Caco-2 (cell line): ENCODE data around the gene LRRC45. TPM values are rescaled to one million over a fixed set of nuclear protein-coding genes. Genes with fewer than 3 reads are reported as not detected.

Source experiments
- BruUV-seq: library from RNA; stranded (reverse); fragments of 400-500 nt; replicated peaks from 2 replicates; lab custom pipeline; 2021; lab: Mats Ljungman, UMichigan
- CTCF ChIA-PET: fragments of 300-600 bp; sonication (Branson Sonifier 250); formaldehyde crosslinking; loops from one replicate; lab custom pipeline; 2022; ENCODE audit warnings: antibody characterized with exemption; lab: Charles Lee
- POLR2A ChIA-PET: fragments of 300-600 bp; sonication (Branson Sonifier 250); formaldehyde crosslinking; loops from one replicate; lab custom pipeline; 2022; ENCODE audit warnings: antibody characterized with exemption; lab: Charles Lee
- DNase-seq, 2 experiments: peaks; one replicate each; pipeline versions ENCODE4 v3.0.0 to v3.0.0-alpha.2; 2020 to 2022
- H3K27me3 ChIP-seq: replicated peaks from 2 replicates; pipeline ENCODE4 v1.6.0; 2011; ENCODE audit warnings: low read length; ENCODE audit not compliant: control insufficient read depth, insufficient read depth
- H3K36me3 ChIP-seq: 2 replicates; pipeline ENCODE4 v1.5.1; 2011; ENCODE audit warnings: low read length; ENCODE audit not compliant: control insufficient read depth, insufficient read depth
- H3K4me1 ChIP-seq: fragments of 250-450 bp; sonication (Bioruptor Pico); 2 replicates; pipeline ENCODE4 v1.5.1; 2020; ENCODE audit warnings: mild to moderate bottlenecking
- H3K4me3 ChIP-seq: 2 replicates; pipeline ENCODE4 v1.5.1; 2011; ENCODE audit warnings: low read depth, mild to moderate bottlenecking, control low read depth, low read length
- H3K9me3 ChIP-seq: fragments of 250-450 bp; sonication (Bioruptor Pico); 2 replicates; pipeline ENCODE4 v1.5.1; 2020; ENCODE audit warnings: mild to moderate bottlenecking, moderate library complexity
- H3K27ac Mint-ChIP-seq: one replicate; pipeline ENCODE4 v1.8.0; 2022; ENCODE audit warnings: mixed read lengths; ENCODE audit not compliant: unreplicated experiment
- H3K27me3 Mint-ChIP-seq: one replicate; pipeline ENCODE4 v1.8.0; 2022; ENCODE audit warnings: mixed read lengths; ENCODE audit not compliant: insufficient read depth, unreplicated experiment
- H3K36me3 Mint-ChIP-seq: one replicate; pipeline ENCODE4 v1.8.0; 2022; ENCODE audit warnings: mild to moderate bottlenecking, mixed read lengths; ENCODE audit not compliant: insufficient read depth, unreplicated experiment
- H3K4me1 Mint-ChIP-seq: one replicate; pipeline ENCODE4 v1.8.0; 2022; ENCODE audit warnings: low read depth, mixed read lengths; ENCODE audit not compliant: unreplicated experiment
- H3K4me3 Mint-ChIP-seq: one replicate; pipeline ENCODE4 v1.8.0; 2022; ENCODE audit warnings: mild to moderate bottlenecking, moderate library complexity, mixed read lengths; ENCODE audit not compliant: unreplicated experiment
- H3K9me3 Mint-ChIP-seq: one replicate; pipeline ENCODE4 v1.8.0; 2022; ENCODE audit warnings: mixed read lengths; ENCODE audit not compliant: unreplicated experiment
- intact Hi-C: fragments of 100-400 bp; cut with micrococcal nuclease; formaldehyde crosslinking; loops from one replicate; pipeline ENCODE4 v1.10.0; 2022; ENCODE audit not compliant: unreplicated experiment
- total RNA-seq: library from RNA; stranded (reverse); gene quantifications from 2 replicates; pipeline ENCODE4 v1.2.3, GENCODE V29; 2022
- TF ChIP-seq, protein P1 (sequence below), 2 experiments: fragments of 200-600 bp in 1 of 2; IDR thresholded peaks; 1 replicate in 1 of 2; 2 replicates in 1 of 2; pipeline versions ENCODE4 v1.5.1 to v1.8.0; 2011 to 2022; ENCODE audit warnings: antibody characterized with exemption in 1 of 2, control low read depth in 1 of 2, inconsistent platforms in 1 of 2, low read depth in 1 of 2, low read length in 1 of 2, mild to moderate bottlenecking in 1 of 2, moderate library complexity in 1 of 2; ENCODE audit not compliant: insufficient read depth in 1 of 2, severe bottlenecking in 1 of 2, unreplicated experiment in 1 of 2

The LRRC45 gene
- total RNA-seq, 1 experiment from 2014 or later, result 33.2 TPM

DNA sequence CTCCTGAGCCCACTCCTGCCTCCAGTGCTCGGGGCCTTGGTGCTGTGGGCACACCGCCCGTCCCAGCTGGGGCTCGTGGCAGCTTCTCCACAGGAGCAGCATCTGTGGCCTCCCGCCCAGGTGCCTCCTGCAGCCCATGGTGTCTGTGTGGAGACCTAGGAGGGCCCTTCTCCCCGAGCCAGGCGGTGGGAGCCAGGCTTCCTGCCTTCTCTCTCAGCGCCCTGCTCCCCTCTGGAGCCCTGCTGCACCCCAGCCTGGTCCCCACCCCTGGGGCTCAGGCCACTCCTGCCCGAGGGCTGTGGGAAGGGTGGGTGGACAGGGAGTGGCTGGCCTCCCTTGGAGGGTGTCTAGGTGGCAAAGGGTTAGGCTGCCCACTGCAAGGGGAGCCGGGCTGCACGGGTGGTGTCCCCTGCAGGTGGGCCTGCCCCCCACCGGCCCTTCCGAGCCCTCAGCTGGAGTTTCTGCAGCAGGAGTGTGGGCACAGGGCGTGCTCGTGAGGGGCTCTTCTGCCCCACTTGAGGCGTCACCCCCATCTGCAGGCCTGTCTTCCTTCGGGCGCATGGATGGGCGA, 11.4 kb upstream of the LRRC45 start:
- BruUV-seq, result no TSS peak
- ChIA-PET POLR2A (no interaction called here), CTCF (interaction anchor here (0.6 kb wide), 1 partner anchor 142 kb away, joined by 3 read pairs; no protein-coding TSS in a partner anchor)
- no peaks in the 10 kb centered on the region for H3K27me3 Mint-ChIP-seq
- Histone ChIP-seq H3K9me3 (no peaks in the 10 kb centered on the region), H3K4me3 (no peak overlapping the region), H3K4me1 (0 out of 2 replicates have a peak, but pooled peaks cover 4% of the 10 kb centered on the region), H3K27me3 (no peaks in the 10 kb centered on the region), H3K36me3 (no peaks in the 10 kb centered on the region)
- TF ChIP-seq, protein P1, sequence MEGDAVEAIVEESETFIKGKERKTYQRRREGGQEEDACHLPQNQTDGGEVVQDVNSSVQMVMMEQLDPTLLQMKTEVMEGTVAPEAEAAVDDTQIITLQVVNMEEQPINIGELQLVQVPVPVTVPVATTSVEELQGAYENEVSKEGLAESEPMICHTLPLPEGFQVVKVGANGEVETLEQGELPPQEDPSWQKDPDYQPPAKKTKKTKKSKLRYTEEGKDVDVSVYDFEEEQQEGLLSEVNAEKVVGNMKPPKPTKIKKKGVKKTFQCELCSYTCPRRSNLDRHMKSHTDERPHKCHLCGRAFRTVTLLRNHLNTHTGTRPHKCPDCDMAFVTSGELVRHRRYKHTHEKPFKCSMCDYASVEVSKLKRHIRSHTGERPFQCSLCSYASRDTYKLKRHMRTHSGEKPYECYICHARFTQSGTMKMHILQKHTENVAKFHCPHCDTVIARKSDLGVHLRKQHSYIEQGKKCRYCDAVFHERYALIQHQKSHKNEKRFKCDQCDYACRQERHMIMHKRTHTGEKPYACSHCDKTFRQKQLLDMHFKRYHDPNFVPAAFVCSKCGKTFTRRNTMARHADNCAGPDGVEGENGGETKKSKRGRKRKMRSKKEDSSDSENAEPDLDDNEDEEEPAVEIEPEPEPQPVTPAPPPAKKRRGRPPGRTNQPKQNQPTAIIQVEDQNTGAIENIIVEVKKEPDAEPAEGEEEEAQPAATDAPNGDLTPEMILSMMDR (IDR thresholded peaks at IDR 0.05; ENCODE audit: insufficient read depth in 1 of 2, low read depth in 1 of 2, low read length in 1 of 2, severe bottlenecking in 1 of 2, unreplicated experiment in 1 of 2), result no peak
- peaks cover 20% of the 10 kb centered on the region for H3K36me3 Mint-ChIP-seq
- H3K4me3 Mint-ChIP-seq, result no peak overlapping the region
- H3K9me3 Mint-ChIP-seq, result no peaks in the 10 kb centered on the region
- no peak overlapping the region for H3K27ac Mint-ChIP-seq
- no peak for DNase-seq
- H3K4me1 Mint-ChIP-seq, result no peaks in the 10 kb centered on the region
- intact Hi-C loops, result no loop called here

DNA sequence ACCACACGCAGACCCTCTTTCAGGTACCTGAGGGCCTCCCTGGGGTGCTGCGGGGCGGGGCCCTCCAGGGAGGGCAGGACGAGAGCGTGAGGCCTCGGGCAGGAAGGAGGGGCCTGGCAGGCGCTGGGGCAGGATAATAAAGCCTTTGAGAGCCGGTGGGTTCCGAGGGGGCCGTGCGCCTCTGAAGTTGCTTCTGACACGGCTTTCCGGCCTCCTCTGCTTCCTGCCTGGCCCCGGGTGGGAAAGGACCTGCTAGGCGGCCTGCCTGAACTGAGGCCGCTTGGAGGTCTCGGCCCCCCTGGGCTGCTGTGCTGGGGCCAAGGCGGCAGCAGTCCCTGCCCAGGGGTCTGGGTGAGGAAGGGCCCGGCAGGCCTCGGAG, 10.9 kb upstream of the LRRC45 start:
- Mint-ChIP-seq H3K4me3 (no peak overlapping the region), H3K36me3 (peaks cover 20% of the 10 kb centered on the region), H3K27ac (no peak overlapping the region), H3K27me3 (no peaks in the 10 kb centered on the region), H3K4me1 (no peaks in the 10 kb centered on the region), H3K9me3 (no peaks in the 10 kb centered on the region)
- DNase-seq, result no peak
- Histone ChIP-seq H3K27me3 (no peaks in the 10 kb centered on the region), H3K36me3 (no peaks in the 10 kb centered on the region), H3K4me1 (0 out of 2 replicates have a peak, but pooled peaks cover 4% of the 10 kb centered on the region), H3K4me3 (no peak overlapping the region), H3K9me3 (no peaks in the 10 kb centered on the region)
- TF ChIP-seq, protein P1 (IDR thresholded peaks at IDR 0.05; ENCODE audit: insufficient read depth in 1 of 2, low read depth in 1 of 2, low read length in 1 of 2, severe bottlenecking in 1 of 2, unreplicated experiment in 1 of 2), result no peak
- ChIA-PET CTCF (no interaction called here), POLR2A (no interaction called here)
- intact Hi-C loops, result no loop called here
- BruUV-seq, result no TSS peak

DNA sequence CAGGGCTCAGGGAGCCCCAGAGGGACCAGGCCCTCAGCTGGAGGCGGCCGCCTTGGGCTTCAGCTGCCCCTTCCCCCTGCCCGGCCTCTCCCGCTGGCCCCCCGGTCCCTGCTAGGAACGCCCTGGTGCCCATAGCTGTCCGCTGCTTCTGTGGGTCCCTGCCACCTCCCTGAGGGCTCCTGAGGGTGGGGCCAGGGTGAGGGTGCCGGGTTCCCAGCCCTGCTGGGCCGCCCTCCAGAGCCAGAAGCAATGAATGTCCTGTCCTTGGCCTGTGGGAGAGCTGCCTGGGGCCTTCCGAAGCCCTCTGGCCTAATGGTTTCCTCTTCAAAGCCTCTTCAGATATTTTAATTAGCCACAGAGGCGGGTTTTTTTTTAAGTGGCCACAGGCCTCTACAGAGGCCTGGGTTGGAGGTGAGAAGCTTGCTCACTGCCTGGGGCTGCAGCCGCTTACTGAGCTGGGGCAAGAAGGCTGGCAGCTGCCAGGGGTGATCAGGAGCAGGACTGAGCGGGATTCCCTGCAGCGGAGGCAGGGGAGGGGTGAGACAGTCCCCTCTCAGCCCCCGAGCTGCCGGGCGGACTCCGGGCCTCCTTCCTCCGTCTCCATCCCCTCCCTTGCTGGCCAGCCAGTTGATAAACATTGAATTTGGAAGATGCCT, 10.3 kb upstream of the LRRC45 start:
- CTCF ChIA-PET, result no interaction called here
- H3K27ac Mint-ChIP-seq, result peak overlapping the region; percentile 55
- no TSS peak for BruUV-seq
- POLR2A ChIA-PET, result no interaction called here
- H3K36me3 Mint-ChIP-seq, result peaks cover 24% of the 10 kb centered on the region
- no peaks in the 10 kb centered on the region for H3K4me1 Mint-ChIP-seq
- H3K9me3 ChIP-seq, result no peaks in the 10 kb centered on the region
- H3K27me3 Mint-ChIP-seq, result no peaks in the 10 kb centered on the region
- H3K36me3 ChIP-seq, result no peaks in the 10 kb centered on the region
- H3K27me3 ChIP-seq, result no peaks in the 10 kb centered on the region
- no peaks in the 10 kb centered on the region for H3K9me3 Mint-ChIP-seq
- TF ChIP-seq, protein P1 (IDR thresholded peaks at IDR 0.05; ENCODE audit: insufficient read depth in 1 of 2, low read depth in 1 of 2, low read length in 1 of 2, severe bottlenecking in 1 of 2, unreplicated experiment in 1 of 2), result no peak
- intact Hi-C loops, result no loop called here
- no peak overlapping the region for H3K4me3 ChIP-seq
- DNase-seq, result no peak
- H3K4me3 Mint-ChIP-seq, result no peak overlapping the region
- 0 out of 2 replicates have a peak, but pooled peaks cover 4% of the 10 kb centered on the region for H3K4me1 ChIP-seq
